Spleen (tissue), 7 donors: ENCODE data around the gene CHMP4B.

ENCODE experiments used
- POLR2A ChIP-seq, 3 donors: fragments of 450-650 bp; IDR thresholded peaks; one replicate each; pipeline ENCODE4 v1.5.1; 2017; ENCODE audit warnings: antibody characterized with exemption in 3 of 3, mild to moderate bottlenecking in 1 of 3
- POLR2AphosphoS5 ChIP-seq, 3 donors: sonication (generic); formaldehyde crosslinking; IDR thresholded peaks; one replicate each; pipeline ENCODE4 v1.5.1; 2017; ENCODE audit warnings: antibody characterized with exemption in 3 of 3
- TF ChIP-seq, protein P1 (sequence below), 11 experiments: fragments of 200-600 bp in 7 of 11; fragments of 450-650 bp in 4 of 11; sonication (generic) in 4 of 11; IDR thresholded peaks in 8 of 11; conservative IDR thresholded peaks in 3 of 11; 1 replicate in 7 of 11; 2 replicates in 4 of 11; pipeline versions ENCODE4 v1.4.0 to v1.8.0; 2016 to 2021; ENCODE audit warnings: antibody characterized with exemption in 11 of 11, inconsistent platforms in 4 of 11, mild to moderate bottlenecking in 1 of 11
- donor health status: DM: no; HTN: no; CAD: no; lungs with moderate emphysema.
- donor health status: DM: no; HTN: no; CAD: no.
- donor health status: DM: no; HTN: no; CAD: no.

DNA sequence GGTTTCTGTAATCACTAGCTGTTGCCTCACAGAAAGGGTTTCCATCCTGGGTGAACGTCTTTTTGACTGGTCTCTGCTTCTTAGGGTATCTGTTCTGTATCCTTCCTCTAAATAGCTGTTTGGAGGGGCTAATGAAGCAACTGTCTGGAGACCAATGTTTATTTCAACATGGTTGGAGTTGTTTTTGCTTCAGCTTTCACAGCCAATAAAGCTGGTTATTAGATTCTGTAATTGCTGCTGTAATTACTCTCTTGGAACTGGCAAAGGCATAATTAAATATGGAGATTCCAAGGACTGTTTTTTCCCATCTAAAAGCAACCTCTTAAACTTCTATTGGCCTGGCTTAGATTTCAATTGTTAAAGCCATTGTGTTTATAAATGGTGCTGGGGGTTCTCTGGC lies 31.9 kb downstream of the CHMP4B start:
- TF ChIP-seq POLR2A (IDR thresholded peaks at IDR 0.05) (no peak), POLR2AphosphoS5 (IDR thresholded peaks at IDR 0.05) (no peak)
- TF ChIP-seq, protein P1, sequence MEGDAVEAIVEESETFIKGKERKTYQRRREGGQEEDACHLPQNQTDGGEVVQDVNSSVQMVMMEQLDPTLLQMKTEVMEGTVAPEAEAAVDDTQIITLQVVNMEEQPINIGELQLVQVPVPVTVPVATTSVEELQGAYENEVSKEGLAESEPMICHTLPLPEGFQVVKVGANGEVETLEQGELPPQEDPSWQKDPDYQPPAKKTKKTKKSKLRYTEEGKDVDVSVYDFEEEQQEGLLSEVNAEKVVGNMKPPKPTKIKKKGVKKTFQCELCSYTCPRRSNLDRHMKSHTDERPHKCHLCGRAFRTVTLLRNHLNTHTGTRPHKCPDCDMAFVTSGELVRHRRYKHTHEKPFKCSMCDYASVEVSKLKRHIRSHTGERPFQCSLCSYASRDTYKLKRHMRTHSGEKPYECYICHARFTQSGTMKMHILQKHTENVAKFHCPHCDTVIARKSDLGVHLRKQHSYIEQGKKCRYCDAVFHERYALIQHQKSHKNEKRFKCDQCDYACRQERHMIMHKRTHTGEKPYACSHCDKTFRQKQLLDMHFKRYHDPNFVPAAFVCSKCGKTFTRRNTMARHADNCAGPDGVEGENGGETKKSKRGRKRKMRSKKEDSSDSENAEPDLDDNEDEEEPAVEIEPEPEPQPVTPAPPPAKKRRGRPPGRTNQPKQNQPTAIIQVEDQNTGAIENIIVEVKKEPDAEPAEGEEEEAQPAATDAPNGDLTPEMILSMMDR (IDR thresholded peaks at IDR 0.05 in 8 of 11, conservative IDR thresholded peaks at IDR 0.05 in 3 of 11) = no peak
